GM12878 (cell line): ENCODE data around the gene SMAGP. TPM values are rescaled to one million over a fixed set of nuclear protein-coding genes. Genes with fewer than 3 reads are reported as not detected.

ENCODE experiments used
- CTCF ChIP-seq, 3 experiments: IDR thresholded peaks in 2 of 3; conservative IDR thresholded peaks in 1 of 3; 2 replicates each; pipeline ENCODE4 v1.5.1; 2011; ENCODE audit warnings: low read depth in 3 of 3, low read length in 3 of 3, mild to moderate bottlenecking in 3 of 3, control low read depth in 2 of 3, moderate library complexity in 2 of 3, inconsistent platforms in 1 of 3, mixed read lengths in 1 of 3; ENCODE audit not compliant: control insufficient read depth in 2 of 3, insufficient read depth in 1 of 3; ENCODE audit errors: extremely low read depth in 1 of 3
- EGR1 ChIP-seq, 2 experiments: IDR thresholded peaks; 1 replicate in 1 of 2; 2 replicates in 1 of 2; pipeline ENCODE4 v1.6.1; 2011 to 2012; ENCODE audit warnings: low read depth in 2 of 2, low read length in 2 of 2, borderline replicate concordance in 1 of 2, mild to moderate bottlenecking in 1 of 2, moderate library complexity in 1 of 2
- FOXK2 ChIP-seq: fragments of 450-650 bp; IDR thresholded peaks from 2 replicates; pipeline ENCODE4 v1.6.1; 2017; ENCODE audit warnings: mild to moderate bottlenecking, moderate library complexity
- IRF5 ChIP-seq: fragments of 450-650 bp; IDR thresholded peaks from 2 replicates; pipeline ENCODE4 v1.6.1; 2017; ENCODE audit warnings: borderline replicate concordance
- MAX ChIP-seq: IDR thresholded peaks from 2 replicates; pipeline ENCODE4 v1.6.1; 2012; ENCODE audit warnings: low read depth, low read length, improper control_type of control experiment
- MTA3 ChIP-seq: IDR thresholded peaks from 2 replicates; pipeline ENCODE4 v1.6.1; 2012; ENCODE audit warnings: low read length, inconsistent platforms, borderline replicate concordance
- NFYA ChIP-seq: IDR thresholded peaks from 2 replicates; pipeline ENCODE4 v1.6.1; 2011; ENCODE audit warnings: low read depth, mild to moderate bottlenecking, low read length, improper control_type of control experiment, borderline replicate concordance
- PAX5 ChIP-seq: IDR thresholded peaks from 2 replicates; pipeline ENCODE4 v1.6.1; 2011; ENCODE audit warnings: low read depth, low read length, borderline replicate concordance
- RAD51 ChIP-seq: fragments of 450-650 bp; IDR thresholded peaks from 2 replicates; pipeline ENCODE4 v1.6.1; 2016; ENCODE audit warnings: moderate library complexity, mild to moderate bottlenecking, inconsistent platforms
- SMAD1 ChIP-seq: fragments of 450-650 bp; IDR thresholded peaks from 2 replicates; pipeline ENCODE4 v1.6.1; 2018; ENCODE audit warnings: mild to moderate bottlenecking, low read depth; ENCODE audit not compliant: partially characterized antibody
- SMC3 ChIP-seq: IDR thresholded peaks from 2 replicates; pipeline ENCODE4 v1.6.1; 2011; ENCODE audit warnings: low read length, improper control_type of control experiment, borderline replicate concordance
- SRF ChIP-seq, 2 experiments: IDR thresholded peaks; 2 replicates each; pipeline ENCODE4 v1.6.1; 2011; ENCODE audit warnings: low read depth in 2 of 2, low read length in 2 of 2, mild to moderate bottlenecking in 1 of 2, moderate library complexity in 1 of 2
- USF2 ChIP-seq: IDR thresholded peaks from 2 replicates; pipeline ENCODE4 v1.6.1; 2011; ENCODE audit warnings: low read depth, low read length, improper control_type of control experiment, borderline replicate concordance
- YY1 ChIP-seq: IDR thresholded peaks from 2 replicates; pipeline ENCODE4 v1.6.1; 2011; ENCODE audit warnings: low read depth, mild to moderate bottlenecking, low read length
- ZNF207 ChIP-seq: fragments of 450-650 bp; IDR thresholded peaks from 2 replicates; pipeline ENCODE4 v1.6.1; 2014; ENCODE audit warnings: antibody characterized with exemption, mild to moderate bottlenecking, borderline replicate concordance
- ZNF384 ChIP-seq: IDR thresholded peaks from 2 replicates; pipeline ENCODE4 v1.6.1; 2012; ENCODE audit warnings: low read depth, mild to moderate bottlenecking, low read length, improper control_type of control experiment, borderline replicate concordance
- polyA plus RNA-seq, 11 experiments: library from polyadenylated mRNA; depleted of rRNA in 4 of 11; unstranded in 6 of 11; stranded (reverse) in 5 of 11; fragments of >200 nt; fragmentation: Nextera tagmentation in 4 of 11; fragmentation: Illumina TruSeq in 1 of 11; extraction: Ambion mirVana in 4 of 11; extraction: Trizol in 1 of 11; gene quantifications; 1 replicate in 1 of 11; 2 replicates in 10 of 11; pipeline versions ENCODE4 v1.2.1 to v1.2.3, GENCODE V29; 2011 to 2016; ENCODE audit warnings: inconsistent platforms in 2 of 11, missing spikeins in 2 of 11, low read depth in 1 of 11
- total RNA-seq, 4 experiments: library from RNA; depleted of rRNA in 3 of 4; stranded (reverse); fragments of >200 nt in 3 of 4; fragmentation: Illumina TruSeq in 1 of 4; extraction: Trizol in 1 of 4; gene quantifications; 2 replicates each; pipeline versions ENCODE4 v1.2.1 to v1.2.3, GENCODE V29; 2013 to 2021
- TF ChIP-seq, protein P1 (sequence below): fragments of 450-650 bp; formaldehyde crosslinking; IDR thresholded peaks from 2 replicates; pipeline ENCODE4 v1.4.0; 2020; ENCODE audit warnings: mild to moderate bottlenecking, moderate library complexity
- TF ChIP-seq, protein P2 (sequence below): fragments of 450-650 bp; IDR thresholded peaks from 2 replicates; pipeline ENCODE4 v1.6.1; 2017; ENCODE audit warnings: low read depth, mild to moderate bottlenecking, moderate library complexity

SMAGP gene
- total and polyA plus RNA-seq, 10 of the 15 experiments (the other 5 are each of a cell fraction or from before 2014, with no cell fraction given): 0.42 to 7.1 (median 3.9) TPM

DNA sequence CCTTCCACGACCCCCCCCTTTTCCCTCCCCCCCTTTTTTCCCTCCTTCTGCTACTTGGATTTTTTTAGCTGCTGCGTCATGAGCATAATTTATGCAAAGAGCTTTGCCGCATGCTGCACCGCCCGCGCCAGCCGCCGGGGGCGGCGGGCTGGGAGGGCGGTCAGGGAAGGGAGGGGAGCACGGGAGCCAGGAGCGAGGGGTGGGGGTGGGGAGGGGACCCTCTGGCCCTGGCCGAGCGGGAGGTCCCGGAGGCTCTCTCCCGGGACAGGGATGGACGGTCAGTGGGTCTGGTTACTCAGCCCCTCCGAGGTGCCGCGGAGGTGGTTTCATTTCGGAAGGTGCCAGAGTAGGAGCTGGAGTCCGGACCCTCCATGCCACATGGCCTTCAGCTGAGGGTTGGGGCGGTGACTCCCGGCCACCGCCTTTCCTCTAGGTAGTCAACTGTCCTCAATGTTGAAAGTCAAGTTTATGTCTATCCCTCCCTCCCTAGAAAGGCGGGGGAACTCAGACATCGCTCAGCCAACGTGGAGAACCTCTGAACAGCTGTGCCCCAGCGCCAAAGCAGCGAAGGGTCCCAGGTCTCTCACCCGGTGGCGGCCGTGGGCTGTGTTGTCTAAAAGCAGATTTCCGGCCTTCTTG lies 52.1 kb downstream of the SMAGP start, which contains the start of gene POU6F1 (continued):
- TF ChIP-seq YY1: peak; percentile 20
- TF ChIP-seq USF2: no peak
- no peak for TF ChIP-seq SMC3
- TF ChIP-seq SMAD1: no peak
- TF ChIP-seq, protein P1, sequence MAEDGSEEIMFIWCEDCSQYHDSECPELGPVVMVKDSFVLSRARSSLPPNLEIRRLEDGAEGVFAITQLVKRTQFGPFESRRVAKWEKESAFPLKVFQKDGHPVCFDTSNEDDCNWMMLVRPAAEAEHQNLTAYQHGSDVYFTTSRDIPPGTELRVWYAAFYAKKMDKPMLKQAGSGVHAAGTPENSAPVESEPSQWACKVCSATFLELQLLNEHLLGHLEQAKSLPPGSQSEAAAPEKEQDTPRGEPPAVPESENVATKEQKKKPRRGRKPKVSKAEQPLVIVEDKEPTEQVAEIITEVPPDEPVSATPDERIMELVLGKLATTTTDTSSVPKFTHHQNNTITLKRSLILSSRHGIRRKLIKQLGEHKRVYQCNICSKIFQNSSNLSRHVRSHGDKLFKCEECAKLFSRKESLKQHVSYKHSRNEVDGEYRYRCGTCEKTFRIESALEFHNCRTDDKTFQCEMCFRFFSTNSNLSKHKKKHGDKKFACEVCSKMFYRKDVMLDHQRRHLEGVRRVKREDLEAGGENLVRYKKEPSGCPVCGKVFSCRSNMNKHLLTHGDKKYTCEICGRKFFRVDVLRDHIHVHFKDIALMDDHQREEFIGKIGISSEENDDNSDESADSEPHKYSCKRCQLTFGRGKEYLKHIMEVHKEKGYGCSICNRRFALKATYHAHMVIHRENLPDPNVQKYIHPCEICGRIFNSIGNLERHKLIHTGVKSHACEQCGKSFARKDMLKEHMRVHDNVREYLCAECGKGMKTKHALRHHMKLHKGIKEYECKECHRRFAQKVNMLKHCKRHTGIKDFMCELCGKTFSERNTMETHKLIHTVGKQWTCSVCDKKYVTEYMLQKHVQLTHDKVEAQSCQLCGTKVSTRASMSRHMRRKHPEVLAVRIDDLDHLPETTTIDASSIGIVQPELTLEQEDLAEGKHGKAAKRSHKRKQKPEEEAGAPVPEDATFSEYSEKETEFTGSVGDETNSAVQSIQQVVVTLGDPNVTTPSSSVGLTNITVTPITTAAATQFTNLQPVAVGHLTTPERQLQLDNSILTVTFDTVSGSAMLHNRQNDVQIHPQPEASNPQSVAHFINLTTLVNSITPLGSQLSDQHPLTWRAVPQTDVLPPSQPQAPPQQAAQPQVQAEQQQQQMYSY (CRISPR knock-in tag): no peak
- TF ChIP-seq MAX: peak; percentile 45; the same call in 1 of the 2 replicates
- peak in 1 of 2 experiments; percentile 29; a peak in 1 of 4 replicates for TF ChIP-seq SRF (IDR thresholded peaks at IDR 0.05; ENCODE audit: low read depth in 2 of 2, low read length in 2 of 2)
- TF ChIP-seq CTCF (IDR thresholded peaks at IDR 0.05 in 2 of 3, conservative IDR thresholded peaks at IDR 0.05 in 1 of 3; ENCODE audit: control insufficient read depth in 2 of 3, extremely low read depth in 1 of 3, insufficient read depth in 1 of 3, low read depth in 3 of 3, low read length in 3 of 3): peak; percentile 43 to 73 (median 44); a peak in 5 of 6 replicates
- no peak for TF ChIP-seq ZNF207
- TF ChIP-seq ZNF384: peak; percentile 56; the same call in 1 of the 2 replicates
- TF ChIP-seq EGR1 (IDR thresholded peaks at IDR 0.05; ENCODE audit: borderline replicate concordance in 1 of 2, low read depth in 2 of 2, low read length in 2 of 2): peak in 1 of 2 experiments; percentile 83; a peak in 2 of 3 replicates
- TF ChIP-seq, protein P2, sequence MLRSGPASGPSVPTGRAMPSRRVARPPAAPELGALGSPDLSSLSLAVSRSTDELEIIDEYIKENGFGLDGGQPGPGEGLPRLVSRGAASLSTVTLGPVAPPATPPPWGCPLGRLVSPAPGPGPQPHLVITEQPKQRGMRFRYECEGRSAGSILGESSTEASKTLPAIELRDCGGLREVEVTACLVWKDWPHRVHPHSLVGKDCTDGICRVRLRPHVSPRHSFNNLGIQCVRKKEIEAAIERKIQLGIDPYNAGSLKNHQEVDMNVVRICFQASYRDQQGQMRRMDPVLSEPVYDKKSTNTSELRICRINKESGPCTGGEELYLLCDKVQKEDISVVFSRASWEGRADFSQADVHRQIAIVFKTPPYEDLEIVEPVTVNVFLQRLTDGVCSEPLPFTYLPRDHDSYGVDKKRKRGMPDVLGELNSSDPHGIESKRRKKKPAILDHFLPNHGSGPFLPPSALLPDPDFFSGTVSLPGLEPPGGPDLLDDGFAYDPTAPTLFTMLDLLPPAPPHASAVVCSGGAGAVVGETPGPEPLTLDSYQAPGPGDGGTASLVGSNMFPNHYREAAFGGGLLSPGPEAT: no peak
- no peak for TF ChIP-seq PAX5
- no peak for TF ChIP-seq NFYA
- no peak for TF ChIP-seq MTA3
- TF ChIP-seq RAD51: no peak
- TF ChIP-seq IRF5: no peak
- no peak for TF ChIP-seq FOXK2
